ENCODE measurements around the gene POP7.

DNA sequence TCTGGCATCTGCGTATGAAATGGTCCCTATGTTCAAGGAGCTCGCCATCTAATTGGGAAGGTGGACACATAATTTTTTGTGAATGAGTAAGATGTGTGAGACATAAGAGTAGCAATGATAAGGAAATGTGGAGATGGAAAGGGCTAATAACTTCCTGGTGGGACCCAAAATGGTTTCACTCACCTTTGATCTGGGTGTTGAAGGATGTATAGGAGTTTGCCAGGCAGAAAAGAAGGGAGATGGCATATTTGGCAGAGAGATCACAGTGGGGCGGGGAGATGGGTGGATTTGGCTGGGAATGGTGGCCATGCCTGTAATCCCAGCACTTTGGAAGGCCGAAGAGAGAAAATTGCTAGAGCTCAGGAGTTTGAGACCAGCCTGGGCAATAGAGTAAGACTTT lies 4.5 kb downstream of the POP7 start:
- TF ChIP-seq, protein P1, sequence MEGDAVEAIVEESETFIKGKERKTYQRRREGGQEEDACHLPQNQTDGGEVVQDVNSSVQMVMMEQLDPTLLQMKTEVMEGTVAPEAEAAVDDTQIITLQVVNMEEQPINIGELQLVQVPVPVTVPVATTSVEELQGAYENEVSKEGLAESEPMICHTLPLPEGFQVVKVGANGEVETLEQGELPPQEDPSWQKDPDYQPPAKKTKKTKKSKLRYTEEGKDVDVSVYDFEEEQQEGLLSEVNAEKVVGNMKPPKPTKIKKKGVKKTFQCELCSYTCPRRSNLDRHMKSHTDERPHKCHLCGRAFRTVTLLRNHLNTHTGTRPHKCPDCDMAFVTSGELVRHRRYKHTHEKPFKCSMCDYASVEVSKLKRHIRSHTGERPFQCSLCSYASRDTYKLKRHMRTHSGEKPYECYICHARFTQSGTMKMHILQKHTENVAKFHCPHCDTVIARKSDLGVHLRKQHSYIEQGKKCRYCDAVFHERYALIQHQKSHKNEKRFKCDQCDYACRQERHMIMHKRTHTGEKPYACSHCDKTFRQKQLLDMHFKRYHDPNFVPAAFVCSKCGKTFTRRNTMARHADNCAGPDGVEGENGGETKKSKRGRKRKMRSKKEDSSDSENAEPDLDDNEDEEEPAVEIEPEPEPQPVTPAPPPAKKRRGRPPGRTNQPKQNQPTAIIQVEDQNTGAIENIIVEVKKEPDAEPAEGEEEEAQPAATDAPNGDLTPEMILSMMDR (IDR thresholded peaks at IDR 0.05): no peak
- no peak for TF ChIP-seq POLR2A (IDR thresholded peaks at IDR 0.05)

All from Peyer's patch (tissue), 4 donors.